Lung (tissue), 12 donors: ENCODE measurements around the gene TOR4A. TPM values are rescaled to one million over a fixed set of nuclear protein-coding genes. Genes with fewer than 3 reads are reported as not detected.

Experiments
- ATAC-seq: fragments of 200-7000 bp; cut with Tn5 transposase; one replicate; pipeline ENCODE4 v1.9.1; 2020; ENCODE audit warnings: moderate number of reproducible peaks; ENCODE audit not compliant: insufficient read depth, low FRiP score
- DNase-seq, 3 donors: peaks; one replicate each; pipeline ENCODE4 v3.0.0-alpha.2; 2013 to 2017
- H3K27ac ChIP-seq, 2 donors: one replicate each; pipeline ENCODE4 v1.5.1; 2013; ENCODE audit warnings: mild to moderate bottlenecking in 2 of 2, moderate library complexity in 2 of 2, control low read depth in 1 of 2, inconsistent platforms in 1 of 2, low read depth in 1 of 2, low read length in 1 of 2
- H3K27me3 ChIP-seq, 3 donors: one replicate each; pipeline ENCODE4 v1.5.1; 2013; ENCODE audit warnings: low read length in 2 of 3; ENCODE audit not compliant: control insufficient read depth in 3 of 3, insufficient read depth in 3 of 3
- H3K36me3 ChIP-seq, 4 donors: one replicate each; pipeline ENCODE4 v1.5.1; 2013; ENCODE audit warnings: low read length in 4 of 4, mild to moderate bottlenecking in 1 of 4, moderate library complexity in 1 of 4; ENCODE audit not compliant: control insufficient read depth in 4 of 4, insufficient read depth in 4 of 4
- H3K4me1 ChIP-seq, 5 donors: one replicate each; pipeline ENCODE4 v1.5.1; 2013; ENCODE audit warnings: low read length in 5 of 5, mild to moderate bottlenecking in 2 of 5, moderate library complexity in 1 of 5; ENCODE audit not compliant: control insufficient read depth in 5 of 5, insufficient read depth in 5 of 5
- H3K4me3 ChIP-seq: one replicate; pipeline ENCODE4 v1.5.1; 2013; ENCODE audit warnings: mild to moderate bottlenecking, control low read depth, moderate library complexity
- H3K9ac ChIP-seq, 2 donors: one replicate each; pipeline ENCODE4 v1.5.1; 2013; ENCODE audit warnings: low read length in 2 of 2, control low read depth in 1 of 2; ENCODE audit not compliant: insufficient read depth in 1 of 2
- H3K9me3 ChIP-seq, 4 donors: one replicate each; pipeline ENCODE4 v1.5.1; 2013; ENCODE audit warnings: low read length in 3 of 4, mild to moderate bottlenecking in 1 of 4, moderate library complexity in 1 of 4; ENCODE audit not compliant: control insufficient read depth in 4 of 4, insufficient read depth in 3 of 4
- CTCF ChIP-seq: IDR thresholded peaks from 2 replicates; pipeline ENCODE4 v1.5.1; 2012; ENCODE audit warnings: mild to moderate bottlenecking; ENCODE audit errors: control extremely low read depth, extremely low read depth
- WGBS, 2 donors: extraction: QIAGEN DNeasy Blood & Tissue Kit; methylation state at CpG; one replicate each; pipeline ENCODE4 v1.1.7; 2013; 5-methylcytosine and 5-hydroxymethylcytosine counted together
- polyA plus RNA-seq, 2 donors: library from polyadenylated mRNA; stranded (reverse); fragments of 200-250 nt; gene quantifications; one replicate each; pipeline ENCODE4 v1.2.1, GENCODE V29; 2013
- total RNA-seq, 2 donors: library from RNA; depleted of rRNA in 1 of 2; stranded (reverse); fragments of >200 nt in 1 of 2; gene quantifications; one replicate each; pipeline ENCODE4 v1.2.1, GENCODE V29; 2014 to 2021
- donor health status: control.
- donor health status: control.
- donor health status: Bipolar disorder and iron deficiency.
- donor health status: healthy.
- donor health status: DM: yes; HTN: yes; CAD: no.

TOR4A gene
- total and polyA plus RNA-seq, 4 donors, result 9.6 to 42.5 (median 20.7) TPM

- no peaks in the 10 kb centered on the region for H3K9me3 ChIP-seq
- DNase-seq (no peak), ATAC-seq (no peak)
- H3K4me3 ChIP-seq, result no peak overlapping the region
- H3K36me3 ChIP-seq, result peaks cover 11 to 47% (median 20%) of the 10 kb centered on the region in 4 donors
- no peaks in the 10 kb centered on the region for H3K27me3 ChIP-seq
- 49 to 66% methylated on average over 19 of the region's 19 CpGs for WGBS, 2 donors
- H3K27ac ChIP-seq, result peak overlapping the region; percentile 64 to 94
- H3K4me1 ChIP-seq, result peaks cover 0 to 14% (median 4%) of the 10 kb centered on the region in 5 donors
- no peak for TF ChIP-seq CTCF
- no peak overlapping the region for H3K9ac ChIP-seq
These were observed 8.9 kb upstream of the TOR4A start for GRCh38 chr9:137268538-137269201.

- DNase-seq (peak; percentile 28 to 57 (median 47)), ATAC-seq (peak; percentile 47)
- no peak for TF ChIP-seq CTCF
- peaks cover 11 to 41% (median 15%) of the 10 kb centered on the region in 4 donors for H3K36me3 ChIP-seq
- H3K27ac ChIP-seq, result peak overlapping the region; percentile 64 to 94
- H3K4me3 ChIP-seq, result no peak overlapping the region
- peaks cover under 1 to 20% (median 4%) of the 10 kb centered on the region in 5 donors for H3K4me1 ChIP-seq
- WGBS, 2 donors, result 27 to 61% methylated on average over 17 of the region's 17 CpGs
- H3K9ac ChIP-seq, result no peak overlapping the region
- H3K27me3 ChIP-seq, result no peaks in the 10 kb centered on the region
- H3K9me3 ChIP-seq, result no peaks in the 10 kb centered on the region
These were observed 8.2 kb upstream of the TOR4A start for GRCh38 chr9:137269231-137269772.

- Histone ChIP-seq H3K4me1 (peaks cover 3 to 27% (median 4%) of the 10 kb centered on the region in 5 donors), H3K27ac (no peak overlapping the region), H3K36me3 (peaks cover 6 to 30% (median 13%) of the 10 kb centered on the region in 4 donors), H3K27me3 (no peaks in the 10 kb centered on the region), H3K9me3 (no peaks in the 10 kb centered on the region), H3K4me3 (no peak overlapping the region), H3K9ac (no peak overlapping the region)
- no peak for TF ChIP-seq CTCF
- 70 to 78% methylated on average over 32 of the region's 32 CpGs for WGBS, 2 donors
- DNase-seq (no peak), ATAC-seq (no peak)
These were observed 6.4 kb upstream of the TOR4A start for GRCh38 chr9:137270929-137271695.
